Ascending aorta (tissue), 2 donors: ENCODE results near the gene SUN5. TPM values are rescaled to one million over a fixed set of nuclear protein-coding genes. Genes with fewer than 3 reads are reported as not detected.

ENCODE experiments used
- DNase-seq, 2 donors: peaks; one replicate each; pipeline ENCODE4 v3.0.0-alpha.2; 2019; ENCODE audit warnings: low spot score in 2 of 2
- H3K27ac ChIP-seq, 2 donors: fragments of 200-600 bp; sonication (generic); one replicate each; pipeline ENCODE4 v1.5.1; 2016 to 2017; ENCODE audit warnings: mild to moderate bottlenecking in 1 of 2
- H3K27me3 ChIP-seq: fragments of 200-600 bp; sonication (generic); one replicate; pipeline ENCODE4 v1.5.1; 2017
- H3K36me3 ChIP-seq, 2 donors: fragments of 200-600 bp; sonication (generic); one replicate each; pipeline ENCODE4 v1.5.1; 2016
- H3K4me1 ChIP-seq, 2 donors: fragments of 200-600 bp; sonication (generic); one replicate each; pipeline ENCODE4 v1.5.1; 2016 to 2017; ENCODE audit warnings: mild to moderate bottlenecking in 1 of 2
- H3K4me3 ChIP-seq, 2 donors: fragments of 200-600 bp; sonication (generic); one replicate each; pipeline ENCODE4 v1.5.1; 2016 to 2017; ENCODE audit warnings: mild to moderate bottlenecking in 1 of 2
- H3K9me3 ChIP-seq, 2 donors: fragments of 200-600 bp; sonication (generic); one replicate each; pipeline ENCODE4 v1.5.1; 2016
- CTCF ChIP-seq, 3 experiments: fragments of 200-600 bp in 2 of 3; fragments of 450-650 bp in 1 of 3; sonication (generic) in 2 of 3; IDR thresholded peaks; one replicate each; pipeline ENCODE4 v1.5.1; 2016 to 2019; ENCODE audit warnings: antibody characterized with exemption in 3 of 3, mild to moderate bottlenecking in 1 of 3, moderate library complexity in 1 of 3
- intact Hi-C: fragments of 100-400 bp; cut with DNase I; formaldehyde crosslinking; loops from one replicate; pipeline ENCODE4 v1.15.1; 2023
- total RNA-seq: library from RNA; depleted of rRNA; stranded (reverse); fragments of >200 nt; gene quantifications from one replicate; pipeline ENCODE4 v1.1.0, GENCODE V29; 2016

SUN5 gene
- total RNA-seq, 1 donor from 2014 or later, result not detected

- Histone ChIP-seq H3K4me1 (no peaks in the 10 kb centered on the region), H3K27me3 (no peaks in the 10 kb centered on the region), H3K4me3 (no peak overlapping the region), H3K27ac (no peak overlapping the region), H3K9me3 (no peaks in the 10 kb centered on the region), H3K36me3 (no peaks in the 10 kb centered on the region)
- intact Hi-C loops, result no loop called here
- TF ChIP-seq CTCF (IDR thresholded peaks at IDR 0.05), result no peak
- no peak for DNase-seq
Observed at GRCh38 chr20:33022289-33022688, 18.1 kb upstream of the SUN5 start.

GRCh38 chr20:33021879-33022278 lies 17.6 kb upstream of the SUN5 start:
- intact Hi-C loops, result no loop called here
- Histone ChIP-seq H3K36me3 (no peaks in the 10 kb centered on the region), H3K27ac (no peak overlapping the region), H3K4me3 (no peak overlapping the region), H3K4me1 (no peaks in the 10 kb centered on the region), H3K27me3 (no peaks in the 10 kb centered on the region), H3K9me3 (no peaks in the 10 kb centered on the region)
- no peak for DNase-seq
- no peak for TF ChIP-seq CTCF (IDR thresholded peaks at IDR 0.05)

- intact Hi-C loops, result no loop called here
- Histone ChIP-seq H3K9me3 (no peaks in the 10 kb centered on the region), H3K27me3 (no peaks in the 10 kb centered on the region), H3K27ac (no peak overlapping the region), H3K4me3 (no peak overlapping the region), H3K36me3 (no peaks in the 10 kb centered on the region), H3K4me1 (no peaks in the 10 kb centered on the region)
- no peak for DNase-seq
- TF ChIP-seq CTCF (IDR thresholded peaks at IDR 0.05), result no peak
Observed at GRCh38 chr20:33020278-33021161, 16.3 kb upstream of the SUN5 start.

- Histone ChIP-seq H3K27ac (no peak overlapping the region), H3K36me3 (no peaks in the 10 kb centered on the region), H3K9me3 (no peaks in the 10 kb centered on the region), H3K27me3 (no peaks in the 10 kb centered on the region), H3K4me3 (no peak overlapping the region), H3K4me1 (no peaks in the 10 kb centered on the region)
- no peak for DNase-seq
- TF ChIP-seq CTCF (IDR thresholded peaks at IDR 0.05), result no peak
- intact Hi-C loops, result no loop called here
Observed at GRCh38 chr20:33019465-33020277, 15.4 kb upstream of the SUN5 start.

- no peak overlapping the region for H3K27ac ChIP-seq
- H3K36me3 ChIP-seq, result no peaks in the 10 kb centered on the region
- H3K4me3 ChIP-seq, result no peak overlapping the region
- intact Hi-C loops, result no loop called here
- TF ChIP-seq CTCF (IDR thresholded peaks at IDR 0.05), result no peak
- H3K9me3 ChIP-seq, result no peaks in the 10 kb centered on the region
- no peaks in the 10 kb centered on the region for H3K4me1 ChIP-seq
- H3K27me3 ChIP-seq, result no peaks in the 10 kb centered on the region
- DNase-seq, result no peak
Observed at GRCh38 chr20:33018169-33018931, 14.1 kb upstream of the SUN5 start.
